Keratinocyte (primary cell): ENCODE measurements around the gene FHOD3. TPM values are rescaled to one million over a fixed set of nuclear protein-coding genes. Genes with fewer than 3 reads are reported as not detected.

Experiments
- DNase-seq: peaks from one replicate; pipeline ENCODE4 v3.0.0-alpha.2; 2011; ENCODE audit warnings: low read depth, missing footprints, low spot score
- FAIRE-seq: peaks from 2 replicates; lab custom pipeline; 2011; peaks lifted over from hg19 to GRCh38; lab: Jason Lieb, UNC
- H2AFZ ChIP-seq: 2 replicates; pipeline ENCODE4 v1.6.0; 2012; ENCODE audit warnings: low read length, control low read depth, inconsistent platforms; ENCODE audit not compliant: control insufficient read depth
- H3K27ac ChIP-seq: 2 replicates; pipeline ENCODE4 v1.5.1; 2011; ENCODE audit warnings: low read length; ENCODE audit not compliant: control insufficient read depth, insufficient read depth
- H3K27me3 ChIP-seq: 3 replicates; pipeline ENCODE4 v1.6.0; 2011; ENCODE audit warnings: low read length; ENCODE audit not compliant: control insufficient read depth, insufficient read depth; ENCODE audit errors: extremely low read depth
- H3K36me3 ChIP-seq, 2 experiments: 2 replicates in 1 of 2; 3 replicates in 1 of 2; pipeline ENCODE4 v1.5.1; 2011; ENCODE audit warnings: low read length in 2 of 2, mild to moderate bottlenecking in 1 of 2; ENCODE audit not compliant: control insufficient read depth in 2 of 2, insufficient read depth in 2 of 2; ENCODE audit errors: extremely low read depth in 1 of 2
- H3K4me1 ChIP-seq: 3 replicates; pipeline ENCODE4 v1.5.1; 2011; ENCODE audit warnings: low read length; ENCODE audit not compliant: control insufficient read depth, insufficient read depth; ENCODE audit errors: extremely low read depth
- H3K4me2 ChIP-seq: 3 replicates; pipeline ENCODE4 v1.6.0; 2011; ENCODE audit warnings: low read depth, low read length; ENCODE audit not compliant: control insufficient read depth, insufficient read depth; ENCODE audit errors: extremely low read depth
- H3K4me3 ChIP-seq, 3 experiments: fragments of 200-600 bp in 1 of 3; sonication (generic) in 1 of 3; 2 replicates in 2 of 3; 3 replicates in 1 of 3; pipeline ENCODE4 v1.5.1; 2011 to 2016; ENCODE audit warnings: low read length in 3 of 3, mild to moderate bottlenecking in 3 of 3, control low read depth in 2 of 3, inconsistent platforms in 1 of 3, low read depth in 1 of 3, mixed read lengths in 1 of 3, mixed run types in 1 of 3, moderate library complexity in 1 of 3; ENCODE audit not compliant: control insufficient read depth in 2 of 3, insufficient read depth in 2 of 3; ENCODE audit errors: extremely low read depth in 1 of 3
- H3K79me2 ChIP-seq: 2 replicates; pipeline ENCODE4 v1.6.0; 2012; ENCODE audit warnings: low read length; ENCODE audit not compliant: control insufficient read depth, insufficient read depth
- H3K9ac ChIP-seq: 3 replicates; pipeline ENCODE4 v1.6.0; 2011; ENCODE audit warnings: low read length; ENCODE audit not compliant: control insufficient read depth, insufficient read depth; ENCODE audit errors: extremely low read depth
- H3K9me1 ChIP-seq: 3 replicates; pipeline ENCODE4 v1.6.0; 2011; ENCODE audit warnings: low read length; ENCODE audit not compliant: control insufficient read depth, insufficient read depth; ENCODE audit errors: extremely low read depth
- H3K9me3 ChIP-seq: 2 replicates; pipeline ENCODE4 v1.5.1; 2012; ENCODE audit warnings: low read depth, low read length; ENCODE audit not compliant: control insufficient read depth
- H4K20me1 ChIP-seq: 3 replicates; pipeline ENCODE4 v1.6.0; 2011; ENCODE audit warnings: low read length; ENCODE audit not compliant: control insufficient read depth, insufficient read depth; ENCODE audit errors: extremely low read depth
- CTCF ChIP-seq, 3 experiments: IDR thresholded peaks in 1 of 3; conservative IDR thresholded peaks in 1 of 3; optimal IDR thresholded peaks in 1 of 3; 2 replicates in 2 of 3; 3 replicates in 1 of 3; pipeline versions ENCODE3 to v1.5.1; 2011; ENCODE audit warnings: low read length in 3 of 3, mild to moderate bottlenecking in 3 of 3, moderate library complexity in 2 of 3, control low read depth in 1 of 3, inconsistent platforms in 1 of 3; ENCODE audit not compliant: insufficient read depth in 2 of 3; ENCODE audit errors: extremely low read depth in 1 of 3
- EZH2 ChIP-seq: IDR thresholded peaks from one replicate; pipeline ENCODE4 v1.6.1; 2012; ENCODE audit warnings: inconsistent platforms, mild to moderate bottlenecking, low read length, moderate library complexity
- dilution Hi-C: fragments of 300-500 bp; cut with MboI; formaldehyde crosslinking; loops from one replicate; pipeline ENCODE4 v1.7.0; 2020; ENCODE audit warnings: low sequenced_read_pairs; ENCODE audit not compliant: extremely low pct_ligation_motif_present
- polyA plus RNA-seq, 5 experiments: library from polyadenylated mRNA; depleted of rRNA in 3 of 5; stranded (reverse) in 3 of 5; stranded (forward) in 1 of 5; unstranded in 1 of 5; fragments of >200 nt; gene quantifications; 1 replicate in 1 of 5; 2 replicates in 3 of 5; 3 replicates in 1 of 5; pipeline versions ENCODE4 v1.2.1 to v1.2.3, GENCODE V29; 2011 to 2012; ENCODE audit warnings: missing spikeins in 2 of 5, low read depth in 1 of 5, low replicate concordance in 1 of 5

The FHOD3 gene
- polyA plus RNA-seq, 1 donor (not counting 4 experiments of a cell fraction or from before 2014, with no cell fraction given) = 7.7 TPM

- FAIRE-seq (no peak), DNase-seq (no peak)
- Histone ChIP-seq H2AFZ (no peak overlapping the region), H3K27me3 (no peaks in the 10 kb centered on the region), H3K36me3 (no peaks in the 10 kb centered on the region), H3K4me1 (peaks cover 2% of the 10 kb centered on the region), H4K20me1 (no peaks in the 10 kb centered on the region), H3K27ac (no peak overlapping the region), H3K9me1 (no peaks in the 10 kb centered on the region), H3K79me2 (no peaks in the 10 kb centered on the region), H3K4me3 (no peak overlapping the region), H3K9ac (no peak overlapping the region), H3K4me2 (no peak overlapping the region), H3K9me3 (no peaks in the 10 kb centered on the region)
- dilution Hi-C loops = no loop called here
- TF ChIP-seq CTCF (optimal IDR thresholded peaks at IDR 0.05 in 1 of 3, IDR thresholded peaks at IDR 0.05 in 1 of 3, conservative IDR thresholded peaks at IDR 0.05 in 1 of 3; ENCODE audit: extremely low read depth in 1 of 3, insufficient read depth in 2 of 3, low read length in 3 of 3) (no peak), EZH2 (no peak)
These were observed 190.6 kb downstream of the FHOD3 start for GRCh38 chr18:36488131-36488530.

- Histone ChIP-seq H3K27ac (no peak overlapping the region), H3K36me3 (no peaks in the 10 kb centered on the region), H3K79me2 (no peaks in the 10 kb centered on the region), H3K4me3 (no peak overlapping the region), H3K4me1 (no peaks in the 10 kb centered on the region), H3K27me3 (no peaks in the 10 kb centered on the region), H3K9ac (no peak overlapping the region), H2AFZ (no peak overlapping the region), H3K9me1 (no peaks in the 10 kb centered on the region), H3K4me2 (no peak overlapping the region), H3K9me3 (no peaks in the 10 kb centered on the region), H4K20me1 (no peaks in the 10 kb centered on the region)
- DNase-seq = no peak
- dilution Hi-C loops = no loop called here
- TF ChIP-seq CTCF (optimal IDR thresholded peaks at IDR 0.05 in 1 of 3, IDR thresholded peaks at IDR 0.05 in 1 of 3, conservative IDR thresholded peaks at IDR 0.05 in 1 of 3; ENCODE audit: extremely low read depth in 1 of 3, insufficient read depth in 2 of 3, low read length in 3 of 3) (no peak), EZH2 (no peak)
- no peak for FAIRE-seq
These were observed 193.4 kb downstream of the FHOD3 start for GRCh38 chr18:36490897-36491296.
